NCI-H748 treated with DMSO at 0.1 percent for 48 hours (cell line): Measurements from ENCODE around the gene SLC35B1.

ENCODE experiments used
- DNase-seq: peaks from one replicate; lab custom pipeline; 2025; lab: John Stamatoyannopoulos, UW

SLC35B1 gene

GRCh38 chr17:49707608-49708514 is at the start of gene SLC35B1:
TSS of gene SLC35B1 (minus strand) at chr17:49707964. CDS start at chr17:49707833, 131 bp downstream.
- DNase-seq: peak; percentile 96

DNA sequence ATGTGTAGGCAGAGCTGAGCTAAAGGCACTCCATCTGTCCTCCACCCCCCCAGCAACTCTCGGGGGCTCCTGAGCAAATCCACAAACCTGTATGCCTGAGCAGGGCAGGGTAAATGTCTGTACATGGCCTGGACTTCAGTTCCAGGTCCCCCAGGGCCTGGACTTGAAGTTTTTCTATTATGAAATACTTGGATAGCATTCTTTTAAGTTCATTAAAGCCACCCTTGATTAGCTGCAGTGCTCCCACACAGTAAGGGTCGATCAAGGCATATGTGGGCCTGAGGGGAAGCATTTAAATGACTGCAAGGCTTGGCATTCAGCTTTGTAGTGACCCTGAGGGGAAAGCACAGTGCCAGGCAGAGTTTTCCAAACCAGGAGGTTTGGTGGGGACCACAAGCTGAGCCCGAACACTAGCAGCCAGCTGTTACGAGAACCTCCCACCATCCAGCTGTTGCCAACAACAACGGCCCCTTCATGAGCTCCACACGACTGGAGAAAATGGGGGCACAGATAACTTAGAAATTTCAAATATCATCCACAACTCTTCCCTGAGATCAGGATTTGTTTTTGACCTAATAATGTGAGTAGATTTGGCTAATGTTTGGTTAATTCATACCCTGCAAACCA is 49.5 kb upstream of the SLC35B1 start:
- DNase-seq: no peak

DNA sequence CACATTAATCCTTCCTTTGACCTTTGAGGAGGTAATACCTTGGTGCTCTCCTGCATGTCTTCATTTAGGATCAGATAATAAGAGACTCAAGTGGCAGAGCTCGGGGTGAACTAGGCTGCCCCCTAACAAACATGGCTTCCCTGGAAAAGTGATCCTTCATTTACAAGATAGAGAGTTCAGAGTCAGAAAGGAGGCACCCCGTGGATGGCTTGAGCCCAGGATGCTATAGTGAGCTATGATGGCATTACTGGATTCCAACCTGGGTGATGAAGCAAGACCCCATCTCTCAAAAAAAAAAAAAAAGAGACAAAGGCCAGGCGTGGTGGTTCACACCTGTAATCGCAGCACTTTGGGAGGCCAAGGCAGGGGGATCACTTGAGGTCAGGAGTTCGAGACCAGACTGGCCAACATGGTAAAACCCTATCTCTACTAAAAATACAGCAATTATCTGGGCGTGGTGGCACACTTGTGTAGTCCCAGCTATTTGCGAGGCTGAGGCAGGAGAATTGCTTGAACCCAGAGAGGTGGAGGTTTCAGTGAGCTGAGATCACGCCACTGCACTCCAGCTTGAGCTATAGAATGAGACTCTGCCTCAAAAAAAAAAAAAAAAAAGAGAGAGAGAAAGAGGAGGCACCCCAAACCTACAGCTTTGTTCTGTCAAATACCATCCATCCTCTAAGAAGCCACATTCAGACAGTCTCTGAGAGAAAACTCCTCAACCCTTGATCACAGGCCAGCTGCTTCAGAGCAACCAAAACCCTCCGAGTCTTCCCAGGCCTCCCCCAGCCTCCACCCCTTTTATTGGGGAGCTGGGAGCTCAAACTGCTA is 48.8 kb upstream of the SLC35B1 start:
- no peak for DNase-seq

- no peak for DNase-seq
Observed at GRCh38 chr17:49755663-49756283, 48.0 kb upstream of the SLC35B1 start.

GRCh38 chr17:49753959-49754391 is 46.2 kb upstream of the SLC35B1 start:
- no peak for DNase-seq

DNA sequence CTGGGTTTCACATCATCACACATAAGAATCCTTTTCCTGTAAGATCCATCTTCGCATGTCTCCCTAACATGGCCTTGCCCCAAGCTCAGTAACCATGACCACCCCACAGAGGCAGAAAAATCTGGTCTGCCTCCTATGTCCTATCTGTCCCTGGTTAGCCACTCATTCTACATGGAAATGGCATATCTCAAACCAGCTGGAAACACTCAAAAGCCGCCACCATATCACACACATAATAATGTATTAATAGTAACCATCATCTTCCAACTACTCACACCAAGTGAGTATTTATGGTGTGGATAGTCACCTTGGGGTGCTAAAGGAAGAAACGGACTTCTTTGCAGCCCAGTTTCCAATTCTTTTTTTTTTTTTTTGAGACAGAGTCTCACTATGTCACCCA is 44.7 kb upstream of the SLC35B1 start:
- no peak for DNase-seq

- DNase-seq: no peak
Observed at GRCh38 chr17:49749730-49750129, 42.0 kb upstream of the SLC35B1 start.

- no peak for DNase-seq
Observed at GRCh38 chr17:49748791-49749190, 41.0 kb upstream of the SLC35B1 start.

DNA sequence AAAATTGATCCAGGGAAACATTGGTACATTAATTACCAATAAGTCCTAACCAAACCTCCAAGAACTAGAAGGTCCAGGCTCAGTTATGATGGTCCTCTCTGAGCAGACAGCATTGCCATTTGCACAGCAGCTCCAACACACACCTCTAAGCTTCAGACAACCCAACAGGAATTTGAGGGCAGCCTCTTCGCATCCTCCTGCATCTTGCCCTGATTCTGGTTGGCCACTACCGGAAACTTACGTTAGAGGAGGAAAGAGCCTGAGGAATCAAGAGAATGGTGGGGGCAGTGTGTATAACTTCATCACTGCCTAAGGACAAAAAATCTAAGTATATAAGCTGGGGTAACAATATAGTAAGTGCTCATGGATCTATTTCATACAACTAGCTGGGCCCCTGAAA is 40.5 kb upstream of the SLC35B1 start:
- DNase-seq: no peak

- no peak for DNase-seq
Observed at GRCh38 chr17:49747632-49748031, 39.9 kb upstream of the SLC35B1 start.

DNA sequence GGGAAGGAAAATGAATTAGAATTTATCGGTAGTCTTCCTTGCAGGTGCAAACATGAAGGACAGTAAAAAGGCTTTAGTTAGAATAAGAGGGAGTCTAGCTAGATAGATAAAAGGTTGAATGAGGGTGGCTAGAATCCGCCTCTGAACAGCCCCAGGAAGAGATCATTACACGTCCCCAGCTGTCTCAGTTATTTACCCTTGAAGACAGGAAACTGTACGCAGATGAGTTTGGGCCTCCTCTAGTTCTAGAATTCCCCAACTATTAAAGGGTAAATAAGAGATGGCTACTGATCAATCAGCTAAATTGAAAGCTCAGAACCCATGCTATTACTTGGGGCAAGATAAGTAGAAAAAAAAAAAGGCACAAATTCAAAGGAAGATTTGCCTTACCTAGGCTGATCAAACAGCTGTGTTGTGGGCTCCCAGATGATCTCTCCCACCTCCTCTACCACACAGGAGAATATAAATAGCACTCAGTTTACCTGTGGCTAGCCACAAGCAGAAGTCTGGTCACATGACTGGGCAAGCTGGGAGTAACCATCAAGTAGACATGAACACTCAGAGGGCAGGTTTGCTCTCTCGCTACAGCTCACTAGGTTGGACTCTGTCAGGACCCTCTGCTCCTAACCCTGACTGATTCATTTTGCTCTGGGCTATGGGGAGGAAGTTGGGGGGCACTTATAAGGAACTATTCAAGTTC is 39.2 kb upstream of the SLC35B1 start:
- no peak for DNase-seq

GRCh38 chr17:49745175-49746139 is 37.7 kb upstream of the SLC35B1 start:
- DNase-seq: no peak

- no peak for DNase-seq
Observed at GRCh38 chr17:49742166-49742638, 34.4 kb upstream of the SLC35B1 start.

DNA sequence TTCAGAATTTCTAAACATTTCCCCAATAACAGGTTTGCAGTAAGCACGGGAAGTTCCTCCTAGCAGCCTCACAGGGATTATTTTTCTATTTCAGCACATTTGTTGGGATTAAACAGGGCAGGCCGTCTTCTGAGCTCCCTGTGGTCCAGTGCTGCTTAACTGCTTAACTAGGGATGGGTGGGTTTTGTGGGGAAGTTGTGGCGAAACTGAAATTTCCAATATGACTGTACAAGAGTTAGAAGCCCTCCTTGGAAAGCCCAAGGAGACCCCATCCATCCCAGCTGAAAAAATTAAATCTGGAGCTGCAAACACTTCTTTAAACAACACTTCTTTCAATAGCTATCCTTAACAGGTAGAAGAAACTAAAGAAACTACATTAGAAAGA is 33.9 kb upstream of the SLC35B1 start:
- no peak for DNase-seq

- DNase-seq: no peak
Observed at GRCh38 chr17:49741009-49741691, 33.4 kb upstream of the SLC35B1 start.

DNA sequence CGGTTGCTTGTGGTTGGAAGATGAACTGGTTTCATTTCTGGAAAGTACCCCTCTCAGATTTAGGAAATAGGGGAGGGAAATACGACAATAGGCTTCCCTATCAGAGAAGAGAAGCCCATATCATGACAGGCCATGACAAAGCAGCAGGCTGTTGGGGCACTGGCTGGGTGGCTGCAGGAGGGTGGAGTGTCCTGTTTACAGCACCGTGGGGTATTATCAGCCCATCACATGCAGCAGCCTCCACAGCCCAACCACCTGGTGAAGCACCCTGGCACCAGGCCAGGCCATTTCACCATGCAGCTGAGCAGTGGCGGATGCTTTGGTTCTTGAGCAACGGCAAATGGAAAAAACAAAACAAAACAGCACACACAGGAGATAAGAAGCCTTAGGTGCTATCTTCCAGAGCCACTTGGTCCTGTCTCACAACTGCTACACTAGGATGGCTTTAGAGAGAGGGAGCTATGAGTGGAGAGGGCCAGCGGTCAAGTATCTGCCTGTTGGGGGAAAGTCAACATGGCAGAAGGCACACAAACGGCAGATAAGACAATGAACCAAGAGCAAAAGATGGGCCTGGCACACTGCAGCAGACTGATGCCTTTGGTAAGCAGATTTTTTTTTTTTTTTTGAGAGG is 32.0 kb upstream of the SLC35B1 start:
- peak; percentile 50 for DNase-seq

DNA sequence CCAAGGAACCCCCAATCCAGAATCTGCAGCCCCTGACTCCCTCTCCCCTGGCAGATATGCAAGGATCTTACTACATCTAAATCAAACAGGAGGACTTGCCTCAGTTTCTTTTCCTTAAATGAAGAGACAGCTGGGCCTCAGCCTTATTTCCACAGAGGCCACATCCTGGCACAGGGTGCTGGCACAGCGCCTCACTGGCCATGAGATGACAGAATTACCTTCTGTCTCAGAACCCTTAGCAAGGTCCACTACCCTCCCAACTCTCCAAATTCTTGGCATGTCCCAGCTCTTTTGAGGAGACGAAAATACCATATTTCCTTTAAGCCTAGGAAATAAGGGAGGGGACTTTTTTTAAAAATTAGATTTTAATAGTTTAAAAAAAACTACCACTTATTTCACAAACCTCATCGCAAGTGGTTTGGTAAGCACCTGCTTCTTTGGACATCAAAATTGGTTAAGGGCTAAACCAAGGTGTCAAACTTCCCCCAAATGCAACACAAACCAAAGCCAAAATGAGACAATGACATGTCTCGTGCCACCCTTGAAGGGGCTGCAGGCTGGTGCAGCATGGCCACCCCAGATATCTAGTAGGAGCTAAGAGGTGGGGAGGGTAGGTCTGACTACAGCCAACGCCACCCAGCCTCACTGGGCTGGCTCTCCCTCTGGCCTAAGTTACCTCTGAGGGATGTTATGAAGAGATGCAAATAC is 30.8 kb upstream of the SLC35B1 start:
- DNase-seq: no peak
